ENCODE data around the gene SLC1A2. TPM values are rescaled to one million over a fixed set of nuclear protein-coding genes. Genes with fewer than 3 reads are reported as not detected.

SLC1A2 gene
- total and polyA plus RNA-seq, 8 donors = 0.89 to 31.8 (median 18.9) TPM

DNA sequence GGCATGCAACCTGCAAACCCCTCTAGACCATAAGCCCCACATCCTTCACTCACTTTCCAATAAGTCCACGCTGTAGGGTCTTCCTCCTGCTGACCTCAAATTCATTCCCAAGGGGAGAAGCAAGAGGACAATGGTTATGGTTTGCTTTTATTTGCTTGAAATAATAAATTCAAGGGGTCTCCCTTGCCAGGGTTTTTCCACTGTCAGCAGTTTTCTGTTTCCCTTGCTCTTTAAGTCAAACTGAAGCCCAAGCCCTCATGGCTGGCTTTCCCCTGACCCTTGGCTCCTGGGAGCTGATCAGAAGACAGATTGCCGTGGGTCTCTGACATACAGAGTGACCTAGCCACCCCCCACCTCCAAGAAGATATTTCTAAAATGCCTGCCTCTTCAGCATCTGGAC is 3.9 kb downstream of the SLC1A2 start:
- Histone ChIP-seq H3K36me3 (no peaks in the 10 kb centered on the region), H3K27ac (no peak overlapping the region), H3K4me3 (no peak overlapping the region), H3K4me1 (peaks cover 16 to 22% of the 10 kb centered on the region in 2 donors), H3K27me3 (peaks cover 41 to 76% of the 10 kb centered on the region in 2 donors), H3K9me3 (no peaks in the 10 kb centered on the region)
- intact Hi-C loops (cut with DNase I) = no loop called here
- no peak for DNase-seq
- no peak for TF ChIP-seq CTCF (IDR thresholded peaks at IDR 0.05)
- ATAC-seq = no peak

- TF ChIP-seq CTCF (IDR thresholded peaks at IDR 0.05) = no peak
- DNase-seq (no peak), ATAC-seq (no peak)
- Histone ChIP-seq H3K4me3 (no peak overlapping the region), H3K4me1 (peaks cover 14 to 16% of the 10 kb centered on the region in 2 donors), H3K27ac (no peak overlapping the region), H3K27me3 (peaks cover 35 to 76% of the 10 kb centered on the region in 2 donors), H3K36me3 (no peaks in the 10 kb centered on the region), H3K9me3 (no peaks in the 10 kb centered on the region)
- intact Hi-C loops (cut with DNase I) = no loop called here
Measured at GRCh38 chr11:35414776-35415175, 4.6 kb downstream of the SLC1A2 start.

DNA sequence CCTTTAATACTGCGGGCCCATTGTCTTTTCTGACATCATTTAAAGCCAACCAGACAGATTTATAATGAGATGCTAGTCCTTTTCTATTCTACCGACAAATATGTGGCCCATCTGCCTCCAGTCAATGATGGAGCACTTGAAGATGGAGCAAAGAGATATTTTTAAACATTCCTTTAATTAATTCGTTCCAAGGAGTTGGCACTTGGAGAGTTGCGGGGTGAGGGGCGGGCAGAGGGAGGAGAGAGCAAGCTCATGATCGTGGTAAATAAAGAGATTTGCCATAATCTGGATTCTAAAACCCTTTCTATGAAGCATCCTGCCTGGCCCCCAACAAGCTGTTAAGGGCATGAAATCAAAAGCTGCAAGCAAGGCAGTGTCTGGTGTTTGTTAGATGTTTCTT is 5.0 kb downstream of the SLC1A2 start:
- no peak for ATAC-seq
- Histone ChIP-seq H3K27me3 (peaks cover 31 to 72% of the 10 kb centered on the region in 2 donors), H3K4me1 (peaks cover 10 to 11% of the 10 kb centered on the region in 2 donors), H3K27ac (no peak overlapping the region), H3K4me3 (no peak overlapping the region), H3K9me3 (no peaks in the 10 kb centered on the region), H3K36me3 (no peaks in the 10 kb centered on the region)
- TF ChIP-seq CTCF (IDR thresholded peaks at IDR 0.05) = no peak
- no peak for DNase-seq
- intact Hi-C loops (cut with DNase I) = no loop called here

DNA sequence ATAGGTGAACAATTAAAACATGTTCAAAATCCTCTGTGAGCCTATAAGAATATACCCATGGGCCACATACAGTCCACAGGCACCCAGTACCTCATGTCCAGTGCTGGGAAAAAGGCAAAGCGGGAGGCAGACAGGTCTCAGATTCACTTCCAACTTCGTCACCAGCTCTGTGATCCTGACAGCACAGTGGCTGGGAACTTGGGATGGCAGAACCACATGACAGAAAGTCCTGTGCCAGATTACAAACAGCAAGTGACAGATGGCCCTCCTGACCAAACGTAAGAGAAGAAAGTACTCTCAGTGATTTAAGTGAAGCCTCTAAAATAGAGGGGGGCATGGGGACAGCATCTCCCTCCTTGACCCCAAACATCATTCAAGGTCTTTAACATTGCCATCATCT is 5.8 kb downstream of the SLC1A2 start:
- ATAC-seq = no peak
- DNase-seq = no peak
- peaks cover 24 to 65% of the 10 kb centered on the region in 2 donors for H3K27me3 ChIP-seq
- no peak overlapping the region for H3K4me3 ChIP-seq
- intact Hi-C loops (cut with DNase I) = no loop called here
- no peak for TF ChIP-seq CTCF (IDR thresholded peaks at IDR 0.05)
- H3K9me3 ChIP-seq = no peaks in the 10 kb centered on the region
- H3K27ac ChIP-seq = no peak overlapping the region
- no peaks in the 10 kb centered on the region for H3K36me3 ChIP-seq
- peaks cover 2 to 4% of the 10 kb centered on the region in 2 donors for H3K4me1 ChIP-seq

GRCh38 chr11:35412285-35412684 is 7.1 kb downstream of the SLC1A2 start:
- H3K27ac ChIP-seq = no peak overlapping the region
- peak; percentile 14 to 17 for TF ChIP-seq CTCF (IDR thresholded peaks at IDR 0.05)
- no peaks in the 10 kb centered on the region for H3K36me3 ChIP-seq
- H3K4me1 ChIP-seq = no peaks in the 10 kb centered on the region
- intact Hi-C loops (cut with DNase I) = no loop called here
- no peak for ATAC-seq
- peaks cover 12 to 51% of the 10 kb centered on the region in 2 donors for H3K27me3 ChIP-seq
- DNase-seq = no peak
- H3K4me3 ChIP-seq = no peak overlapping the region
- H3K9me3 ChIP-seq = no peaks in the 10 kb centered on the region
